ENCODE results near the gene CABLES1.
"Not testable (repeated sequence)": the region's sequence is repeated elsewhere in the genome, so short reads cannot be mapped to it uniquely, and the experiment has no call there.

Gene CABLES1

DNA sequence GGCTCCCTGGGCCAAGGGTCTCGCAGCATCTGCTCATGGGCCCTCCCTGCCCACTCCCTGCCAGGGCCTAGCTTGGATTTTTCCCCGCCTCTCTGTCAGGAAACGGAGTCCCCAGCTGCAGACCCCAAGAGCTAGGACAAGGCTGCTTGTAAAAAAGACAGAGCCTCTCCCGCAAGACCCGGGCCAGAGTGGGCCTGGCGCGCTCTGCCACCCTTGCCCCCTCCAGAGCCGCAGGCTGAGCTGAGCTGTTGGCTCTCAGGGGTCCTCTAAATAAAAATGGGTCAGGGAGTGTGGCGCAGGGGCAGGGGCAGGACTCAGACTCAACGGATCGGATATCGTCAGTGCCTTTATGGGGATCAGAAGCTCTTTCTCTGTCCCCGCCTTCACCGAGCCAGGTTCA is 112.6 kb downstream of the CABLES1 start:
- no peak for DNase-seq

DNA sequence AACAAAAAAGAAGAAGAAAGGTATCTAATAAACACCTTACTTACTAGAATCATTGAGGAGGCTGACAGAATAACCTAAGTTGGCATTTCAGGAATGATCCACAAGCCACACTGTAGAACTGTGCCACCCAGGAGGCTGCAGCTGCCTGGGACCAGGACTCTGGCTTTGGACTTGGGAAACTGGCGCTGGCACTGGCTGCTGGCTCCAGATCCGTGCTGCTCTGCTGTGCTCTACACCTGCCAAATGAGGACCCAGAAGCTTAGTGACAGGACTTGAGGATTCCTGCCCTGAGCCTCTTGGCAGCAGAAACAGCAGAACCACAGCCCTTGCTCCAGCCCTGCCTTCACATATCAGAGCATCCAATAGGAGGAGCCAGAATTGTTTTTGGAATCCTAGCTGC is 113.5 kb downstream of the CABLES1 start:
- no peak for DNase-seq

DNA sequence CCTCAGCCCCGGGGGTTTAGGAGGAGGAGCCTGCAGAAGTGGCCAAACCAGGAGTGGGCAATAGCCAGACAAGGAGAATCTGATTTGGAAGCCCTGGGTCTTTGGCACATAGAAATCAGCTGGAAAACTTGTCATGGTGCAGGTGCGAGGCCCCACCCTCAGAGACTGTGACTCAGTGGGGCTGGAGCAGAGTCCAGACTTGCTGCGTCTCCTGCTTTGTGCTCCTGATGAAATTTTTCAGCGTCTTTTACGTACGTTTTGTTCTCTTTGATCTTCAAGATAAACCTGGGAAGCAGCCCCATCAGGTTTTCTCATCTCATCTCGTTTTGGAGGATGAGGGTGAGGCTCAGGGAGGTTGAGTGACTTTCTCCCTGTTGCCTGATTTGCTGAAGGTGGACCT is 114.1 kb downstream of the CABLES1 start:
- no peak for DNase-seq

DNA sequence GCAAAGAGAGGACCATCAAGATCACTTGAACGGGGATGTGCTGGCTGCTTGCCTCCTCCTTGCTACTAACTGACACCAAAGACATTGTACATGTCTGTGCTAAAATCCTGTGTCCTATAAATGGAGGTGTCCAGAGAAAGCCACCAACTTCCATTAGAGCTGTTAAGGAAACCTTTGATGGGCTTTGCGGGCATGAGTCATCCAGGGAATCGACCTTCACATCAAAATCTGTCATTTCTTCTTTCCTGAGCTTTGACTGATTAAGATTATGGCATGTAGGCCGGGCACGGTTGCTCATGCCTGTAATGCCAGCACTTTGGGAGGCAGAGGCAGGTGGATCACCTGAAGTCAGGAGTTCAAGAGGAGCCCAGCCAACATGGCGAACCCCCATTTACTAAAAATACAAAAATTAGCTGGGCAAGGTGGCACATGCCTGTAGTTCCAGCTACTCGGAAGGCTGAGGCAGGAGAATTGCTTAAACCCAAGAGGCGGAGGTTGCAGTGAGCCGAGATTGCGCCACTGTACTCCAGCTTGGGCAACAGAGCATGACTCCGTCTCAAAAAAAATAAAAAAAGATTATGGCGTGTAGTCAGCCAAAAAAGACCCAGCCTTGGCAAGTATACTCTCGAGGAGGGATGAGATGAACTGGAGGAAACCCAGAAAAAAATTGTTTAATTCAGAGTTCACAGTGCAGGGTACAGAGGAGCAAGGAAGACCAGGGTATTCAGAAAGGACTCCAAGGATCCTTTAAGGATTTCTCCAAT is 115.8 kb downstream of the CABLES1 start:
- DNase-seq = no peak

DNA sequence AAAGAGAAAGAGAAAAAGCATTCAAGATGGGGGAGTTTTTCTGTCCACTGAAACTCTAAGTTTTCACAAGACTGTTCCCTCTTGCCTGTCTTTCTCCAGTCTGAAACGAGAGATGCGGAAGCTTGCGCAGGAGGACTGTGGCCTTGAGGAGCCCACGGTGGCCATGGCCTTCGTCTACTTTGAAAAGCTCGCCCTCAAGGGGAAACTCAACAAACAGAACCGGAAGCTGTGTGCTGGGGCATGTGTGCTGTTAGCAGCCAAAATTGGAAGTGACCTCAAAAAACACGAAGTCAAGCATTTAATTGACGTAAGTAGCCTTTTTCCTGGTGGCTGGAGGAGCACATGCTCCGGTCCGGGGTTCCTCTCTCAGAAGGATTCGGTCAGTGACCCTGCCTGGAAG is 118.3 kb downstream of the CABLES1 start:
- DNase-seq = no peak

DNA sequence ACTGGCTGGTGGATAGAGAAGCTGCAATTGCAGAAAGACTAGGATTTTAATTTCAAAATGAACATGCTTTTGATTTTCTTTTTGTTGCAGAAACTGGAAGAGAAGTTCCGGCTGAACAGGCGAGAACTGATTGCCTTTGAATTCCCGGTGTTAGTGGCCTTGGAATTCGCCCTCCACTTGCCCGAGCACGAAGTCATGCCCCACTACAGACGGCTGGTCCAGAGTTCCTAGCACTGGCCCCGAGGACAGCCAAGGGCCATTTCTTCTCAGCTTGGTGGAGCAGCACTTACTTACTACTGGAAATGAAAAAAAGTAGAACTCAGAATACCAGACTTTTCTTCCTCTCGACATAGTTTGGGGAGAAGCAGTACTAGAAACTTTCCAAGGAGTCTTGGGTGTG is 121.9 kb downstream of the CABLES1 start:
- DNase-seq = no peak

DNA sequence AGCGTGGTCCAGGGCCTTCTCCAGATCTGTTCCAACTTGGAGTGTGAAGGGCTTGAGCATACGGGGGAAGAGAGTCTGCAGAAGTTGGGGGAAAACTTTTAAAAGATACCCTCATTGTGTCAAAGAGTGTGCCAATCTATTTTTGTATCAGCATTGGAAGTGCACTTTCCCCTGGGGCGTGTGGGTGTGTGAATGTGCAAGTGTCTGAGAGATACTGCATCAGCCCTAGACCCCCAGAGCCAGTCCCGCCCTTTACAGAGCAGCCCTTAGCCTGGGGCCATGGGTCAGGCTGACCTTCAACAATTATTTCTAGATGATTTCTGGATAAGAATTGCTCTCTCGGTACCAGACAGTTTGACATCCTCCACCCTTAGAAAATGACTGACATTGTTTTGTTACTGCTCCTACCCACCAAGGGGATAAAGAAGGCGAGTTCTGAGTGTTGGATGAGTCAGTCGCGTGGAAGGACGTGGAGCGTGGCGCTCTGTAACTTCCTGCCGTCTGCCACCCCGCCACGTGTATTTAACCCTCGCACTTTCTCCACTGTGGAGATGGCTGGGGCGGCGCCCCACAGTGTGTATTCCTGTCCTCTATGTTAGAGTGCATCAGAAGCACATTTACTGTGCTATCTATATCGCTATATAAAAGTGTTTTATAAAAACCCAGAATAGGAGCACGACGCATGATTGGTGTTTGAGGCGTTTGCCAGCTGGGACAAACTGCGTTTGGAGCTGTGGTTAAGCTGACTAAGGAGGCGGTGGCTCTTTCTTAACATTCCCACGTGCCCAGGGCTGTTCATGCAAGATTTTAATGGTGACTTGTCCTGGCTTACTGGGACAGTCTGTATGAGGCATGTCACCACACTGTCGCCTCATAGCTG is 122.6 kb downstream of the CABLES1 start:
- DNase-seq = no peak

DNA sequence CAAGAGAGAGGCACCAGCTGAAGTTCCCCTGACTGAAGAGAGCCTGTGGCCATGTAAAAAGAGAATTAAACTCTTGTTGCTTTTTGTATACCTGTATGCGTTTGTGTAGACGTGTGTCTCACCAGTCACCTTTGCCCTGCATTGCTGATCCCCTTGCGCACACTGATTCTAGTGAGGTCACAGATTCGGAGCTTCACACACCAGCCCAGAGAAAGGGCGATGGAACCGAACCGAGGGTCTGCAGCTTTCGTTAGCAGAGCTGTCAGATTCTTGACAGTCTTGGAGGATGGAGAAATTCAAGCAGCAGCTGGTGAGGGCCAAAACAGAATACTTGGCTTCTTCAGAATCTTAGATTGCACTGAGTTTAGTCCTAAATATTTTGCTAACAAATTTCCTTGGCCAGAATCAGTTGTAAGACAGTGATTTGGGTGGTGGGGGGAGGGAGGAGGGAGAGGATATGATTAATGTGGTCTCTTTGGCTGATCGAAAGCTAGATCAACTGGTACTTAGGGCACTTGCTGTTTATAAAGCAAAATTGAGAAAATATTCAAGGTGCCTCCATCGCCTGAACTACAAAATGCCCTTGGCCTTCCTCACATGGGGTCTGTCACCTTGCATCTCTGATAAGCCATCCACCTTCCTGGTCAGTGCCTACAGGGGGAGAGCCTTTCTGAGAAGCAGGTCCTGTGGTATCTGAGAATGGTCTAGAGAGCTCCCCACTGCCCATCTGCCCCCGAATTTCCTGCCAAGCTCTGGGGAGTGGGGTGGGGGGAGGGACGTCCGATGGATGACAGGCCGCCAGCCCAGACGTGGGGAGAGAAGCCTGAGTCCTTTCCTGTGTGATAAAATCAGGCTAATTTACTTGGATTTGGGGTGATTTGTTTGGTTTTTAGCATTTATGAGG is 123.5 kb downstream of the CABLES1 start:
- no peak for DNase-seq

DNA sequence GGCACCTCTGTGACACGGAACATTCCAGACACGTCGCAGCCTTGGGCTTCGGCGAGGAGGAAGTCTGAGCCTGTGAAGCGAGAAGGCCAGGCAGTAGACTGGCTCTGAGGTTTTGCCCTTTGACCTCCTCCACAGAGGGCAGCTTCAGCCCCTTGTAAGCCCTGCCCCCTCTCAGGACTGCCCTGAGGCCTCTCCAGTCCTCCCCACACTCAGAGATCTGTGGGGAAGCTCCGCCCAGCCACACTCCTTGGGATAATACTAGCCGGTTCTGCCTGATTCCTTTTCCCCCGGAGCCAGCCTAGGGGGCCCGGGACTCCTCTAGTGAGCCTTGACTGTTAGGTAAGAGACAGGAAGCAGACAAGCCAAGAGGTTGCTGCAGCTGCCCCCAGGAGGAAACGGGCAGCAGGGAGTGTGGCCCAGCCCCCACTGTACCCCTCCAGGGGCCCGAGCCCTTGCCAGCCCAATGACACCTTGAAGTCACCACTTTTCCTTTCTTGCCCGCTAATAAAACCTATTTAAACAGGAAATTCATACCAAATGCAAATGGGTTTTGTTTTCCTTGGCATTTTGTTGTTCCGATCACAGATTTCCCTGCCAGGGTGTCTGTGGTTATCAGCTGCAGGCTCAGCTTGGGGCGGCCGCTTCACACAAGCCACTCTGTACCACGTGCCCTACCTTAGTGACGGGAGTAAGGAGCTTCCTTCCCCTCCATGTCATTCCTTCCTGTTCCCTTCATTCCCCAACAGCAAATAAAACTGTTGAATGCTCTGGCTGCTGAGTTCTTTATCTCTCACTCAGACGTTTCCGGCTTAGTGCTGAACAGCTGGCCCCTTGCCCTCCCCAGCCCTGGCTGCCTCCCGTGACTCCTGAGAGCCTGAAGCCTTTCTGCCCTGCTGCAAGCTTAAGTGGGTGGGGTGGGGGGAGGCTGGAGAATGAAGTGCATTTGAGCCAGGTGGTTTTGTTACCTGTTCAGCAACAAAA is 124.7 kb downstream of the CABLES1 start:
- DNase-seq = peak; percentile 91

DNA sequence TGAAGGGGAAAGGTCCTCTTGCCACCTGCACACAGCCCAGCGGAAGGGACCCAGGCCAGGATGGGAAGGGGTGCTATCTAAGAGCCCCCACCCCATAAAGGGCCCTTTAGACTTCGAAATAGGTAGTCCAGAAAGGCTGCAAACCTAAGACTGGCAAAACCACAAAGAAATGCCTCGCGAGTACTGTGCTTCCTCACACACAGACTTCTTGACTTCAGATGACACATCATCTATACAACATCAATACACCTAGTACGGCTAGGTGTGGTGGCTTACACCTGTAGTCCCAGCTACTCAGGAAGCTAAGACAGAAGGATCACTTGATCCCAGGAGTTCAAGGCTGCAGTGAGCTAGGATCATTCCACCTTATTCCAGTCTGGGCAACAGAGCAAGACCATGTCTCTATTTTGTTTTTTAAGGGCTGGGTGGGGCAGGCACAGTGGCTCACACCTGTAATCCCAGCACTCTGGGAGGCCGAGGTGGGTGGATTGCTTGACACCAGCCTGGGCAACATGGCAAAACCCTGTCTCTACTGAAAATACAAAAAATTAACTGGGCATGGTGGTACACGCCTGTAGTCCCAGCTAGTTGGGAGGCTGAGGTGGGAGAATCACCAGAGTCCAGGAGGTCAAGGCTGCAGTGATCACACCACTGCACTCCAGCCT is 125.8 kb downstream of the CABLES1 start:
- DNase-seq = no peak

DNA sequence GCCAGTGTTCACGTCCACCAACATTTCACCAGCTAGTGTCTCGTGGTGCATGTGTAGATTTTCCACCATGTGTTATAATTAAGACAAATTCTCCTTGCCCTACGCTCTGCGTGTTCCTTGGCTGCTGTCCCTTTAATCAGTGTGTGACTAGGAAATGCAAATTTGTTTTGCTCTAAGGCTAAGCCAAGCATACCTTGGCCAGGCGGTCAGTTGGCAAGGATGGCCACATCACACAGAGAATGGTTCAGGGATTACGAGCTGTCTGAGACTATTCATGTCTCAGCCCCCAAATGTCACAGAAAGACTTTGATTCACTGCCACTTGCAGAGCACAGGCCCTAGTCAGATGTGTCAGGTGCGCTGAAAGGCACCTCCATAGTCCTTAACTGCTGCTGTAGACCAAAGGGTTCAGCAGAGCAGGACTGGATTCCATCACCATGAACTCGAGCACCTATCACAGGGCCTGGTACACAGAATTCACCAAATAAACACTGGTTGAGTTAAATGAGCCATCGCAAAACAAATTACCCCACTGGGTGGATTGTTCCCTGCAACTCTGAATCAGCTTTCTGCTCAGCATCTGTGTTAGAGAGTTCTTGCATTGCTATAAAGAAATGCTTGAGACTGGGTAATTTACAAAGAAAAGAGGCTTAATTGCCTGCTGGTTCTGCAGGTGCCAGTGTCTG is 128.4 kb downstream of the CABLES1 start:
- DNase-seq = no peak

DNA sequence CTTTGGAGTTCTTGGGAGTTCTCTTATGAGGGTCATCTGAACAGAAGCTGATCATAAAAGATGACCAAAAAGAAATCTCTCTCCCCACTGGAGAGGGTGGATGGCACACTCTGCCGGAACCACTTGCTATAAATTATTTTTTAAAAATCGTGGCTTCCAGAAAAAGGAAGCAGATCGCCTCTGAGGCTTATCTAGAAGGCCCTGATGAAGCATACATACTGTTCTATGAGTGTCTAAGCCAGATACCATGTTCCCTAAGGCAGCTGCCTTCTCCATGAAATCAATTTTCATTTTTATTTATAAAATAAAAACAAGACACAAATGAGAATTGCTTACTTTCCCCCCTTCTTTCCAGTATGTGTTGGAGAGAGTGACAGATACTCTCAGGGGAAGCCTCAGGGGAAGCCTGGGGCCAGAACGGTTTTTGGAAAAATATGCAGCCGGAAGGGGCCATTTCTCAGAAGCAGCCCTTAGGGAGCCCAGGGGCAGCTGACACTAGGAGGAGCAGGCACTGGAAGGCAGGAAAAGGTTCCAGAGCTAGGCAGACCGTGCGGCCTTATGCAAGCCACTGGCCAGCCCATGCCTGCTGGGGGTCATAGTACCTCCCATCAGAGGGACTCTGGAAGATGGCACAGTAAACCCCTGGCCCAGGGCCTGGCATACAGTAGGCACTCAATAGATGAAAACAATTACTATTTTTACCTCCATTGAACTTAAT is 130.6 kb downstream of the CABLES1 start:
- no peak for DNase-seq

DNA sequence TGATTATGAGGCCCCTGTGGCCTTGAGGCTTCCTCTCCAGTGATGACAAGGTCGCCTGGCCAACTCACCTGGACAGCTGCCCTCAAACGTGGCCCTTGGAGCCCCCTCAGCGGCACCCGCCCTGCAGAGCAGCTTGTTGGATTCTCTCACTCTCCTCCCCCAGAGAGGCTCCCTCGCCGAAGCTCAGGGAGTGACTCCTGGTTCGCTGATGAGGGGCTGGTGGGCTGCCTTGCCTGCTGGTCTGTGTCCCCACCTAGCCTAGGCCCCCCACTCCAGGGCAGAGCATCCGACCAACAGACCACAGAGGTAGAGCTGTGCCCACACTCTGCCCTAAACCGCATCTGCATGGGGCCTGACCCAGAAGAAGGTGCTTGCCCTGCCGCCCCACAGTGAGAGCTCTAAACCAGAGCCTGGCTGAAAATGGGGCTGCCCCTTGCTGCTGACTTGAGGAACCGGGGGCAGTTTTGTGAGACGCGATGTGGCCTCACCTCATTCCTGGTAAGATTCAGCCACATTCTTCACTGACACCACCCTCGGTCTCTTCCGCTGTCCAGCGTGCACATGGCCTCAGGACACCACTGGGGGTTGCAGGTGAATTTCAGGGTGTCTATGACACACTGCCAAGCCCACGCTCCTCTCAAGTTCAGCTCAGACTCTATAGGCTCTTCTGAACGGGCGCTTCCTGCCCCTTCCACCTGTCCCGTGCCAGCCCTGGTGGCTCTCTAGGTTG is 131.6 kb downstream of the CABLES1 start:
- no peak for DNase-seq

DNA sequence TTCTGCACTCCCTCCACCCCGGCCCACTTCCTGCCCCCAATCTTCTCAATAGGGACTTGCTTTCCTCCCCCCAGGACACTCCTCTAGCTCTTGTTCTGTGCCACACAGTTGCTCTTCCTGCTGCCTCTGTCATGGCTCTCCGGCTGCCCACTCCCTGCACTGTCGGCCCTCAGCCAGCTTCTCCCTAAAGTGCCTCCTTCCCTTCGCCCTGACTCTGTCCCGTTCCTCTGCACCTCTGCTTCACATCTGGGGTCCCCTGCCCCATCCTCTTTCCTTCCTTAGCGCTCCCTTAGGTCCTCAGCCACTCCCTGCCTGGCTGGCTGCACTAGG is 132.1 kb downstream of the CABLES1 start:
- DNase-seq = no peak

DNA sequence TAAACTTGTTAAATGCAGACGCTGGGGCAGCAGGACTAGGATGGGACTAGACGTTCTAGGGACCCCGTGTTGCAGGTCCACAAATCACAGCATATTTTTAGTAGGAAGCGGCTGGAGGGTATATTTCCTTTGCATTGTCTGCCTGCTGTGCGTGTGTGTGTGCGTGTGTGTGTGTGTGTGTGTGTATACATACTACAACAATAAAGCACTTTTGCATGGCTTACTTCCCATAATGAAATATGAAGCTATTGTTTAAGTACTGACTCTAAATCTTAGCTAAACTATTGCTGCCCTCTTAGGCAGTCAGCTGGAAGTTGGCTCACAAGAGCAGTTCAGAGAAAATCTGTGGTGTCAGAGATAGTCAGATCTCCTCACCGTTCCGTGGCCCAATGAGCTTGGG is 133.4 kb downstream of the CABLES1 start:
- DNase-seq = no peak

DNA sequence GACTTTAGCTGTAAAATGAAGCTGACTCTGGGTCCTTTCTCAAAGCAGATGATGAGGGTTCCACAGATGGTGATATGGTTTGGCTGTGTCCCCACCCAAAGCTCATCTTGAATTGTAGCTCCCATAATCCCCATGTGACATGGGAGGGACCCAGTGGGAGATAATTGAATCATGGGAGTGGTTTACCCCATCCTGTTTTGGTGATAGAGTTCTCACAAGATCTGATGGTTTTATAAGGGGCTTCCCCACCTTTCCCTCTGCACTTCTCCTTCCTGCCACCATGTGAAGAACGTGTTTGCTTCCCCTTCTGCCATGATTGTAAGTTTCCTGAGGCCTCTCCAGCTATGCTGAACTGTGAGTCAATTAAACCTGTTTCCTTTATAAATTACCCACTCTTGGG is 133.8 kb downstream of the CABLES1 start:
- DNase-seq = not testable (repeated sequence)

DNA sequence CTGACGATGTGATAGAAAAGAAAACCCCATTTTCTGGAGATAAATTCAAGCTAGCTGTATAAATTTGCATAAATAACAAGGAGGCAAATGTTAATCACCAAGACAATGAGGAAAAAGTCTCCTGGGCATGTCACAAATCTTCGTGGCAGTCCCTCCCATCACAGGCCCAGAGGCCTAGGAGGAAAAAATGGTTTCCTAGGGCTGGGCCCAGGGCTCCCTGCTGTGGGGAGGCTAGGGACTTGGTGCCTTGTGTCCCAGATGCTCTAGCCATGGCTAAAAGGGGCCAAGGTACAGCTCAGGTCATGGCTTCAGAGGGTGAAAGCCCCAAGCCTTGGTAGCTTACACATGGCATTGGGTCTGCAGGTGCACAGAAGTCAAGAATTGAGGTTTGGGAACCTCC is 134.6 kb downstream of the CABLES1 start:
- no peak for DNase-seq

DNA sequence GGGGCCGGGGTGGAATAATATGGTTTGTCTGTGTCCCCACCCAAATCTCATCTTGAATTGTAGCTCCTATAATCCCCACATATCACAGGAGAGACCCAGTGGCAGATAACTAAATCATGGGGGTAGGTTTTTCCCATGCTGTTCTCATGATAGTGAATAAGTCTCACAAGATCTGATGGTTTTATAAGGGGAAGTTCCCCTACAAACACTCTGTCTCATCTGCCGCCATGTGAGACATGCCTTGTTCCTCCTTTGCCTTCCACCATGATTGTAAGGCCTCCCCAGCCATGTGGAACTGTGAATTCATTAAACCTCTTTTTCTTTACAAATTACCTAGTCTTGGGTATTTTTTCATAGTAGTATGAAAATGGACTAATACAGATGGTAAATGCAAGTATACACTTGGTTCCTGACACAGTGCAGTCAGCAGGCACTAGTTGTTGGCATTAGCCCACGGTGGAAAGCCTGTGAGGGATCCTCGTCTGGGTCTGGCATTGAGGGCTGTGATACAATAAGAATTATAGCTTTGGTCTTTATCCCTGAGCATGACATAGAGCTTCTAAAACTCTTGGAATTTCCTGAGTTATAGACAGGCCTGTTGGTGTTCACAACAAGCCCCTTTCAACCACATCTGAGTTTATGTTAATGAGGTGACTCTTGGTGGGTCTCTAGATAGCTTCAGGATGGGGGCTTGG is 135.8 kb downstream of the CABLES1 start:
- DNase-seq = no peak

Measured in NCI-H187 treated with DMSO at 0.1 percent for 48 hours (cell line).